GM23338 (cell line): ENCODE data around the gene GAS6. TPM values are rescaled to one million over a fixed set of nuclear protein-coding genes. Genes with fewer than 3 reads are reported as not detected.
A peak's percentile ranks its signal among the peaks of the same experiment; 100 is the strongest.

Experiments used
- ATAC-seq: fragments of 200-7000 bp; cut with Tn5 transposase; 3 replicates; pipeline ENCODE4 v1.9.1; 2020
- DNase-seq: peaks from one replicate; pipeline ENCODE4 v3.0.0-alpha.2; 2015; ENCODE audit warnings: low spot score
- H2AFZ ChIP-seq: fragments of 200-600 bp; sonication (generic); 2 replicates; pipeline ENCODE4 v1.8.0; 2016; ENCODE audit warnings: antibody characterized with exemption, mild to moderate bottlenecking, moderate library complexity
- H3F3A ChIP-seq: fragments of 200-600 bp; sonication (generic); replicated peaks from 2 replicates; pipeline ENCODE4 v1.8.0; 2017; ENCODE audit warnings: antibody characterized with exemption, mixed run types, low read depth
- H3K27ac ChIP-seq: fragments of 200-600 bp; sonication (generic); 2 replicates; pipeline ENCODE4 v1.6.1; 2016; ENCODE audit warnings: low read depth
- H3K27me3 ChIP-seq: fragments of 200-600 bp; sonication (generic); 2 replicates; pipeline ENCODE4 v1.8.0; 2016; ENCODE audit warnings: mild to moderate bottlenecking, mixed run types, moderate library complexity; ENCODE audit not compliant: insufficient read depth
- H3K36me3 ChIP-seq: fragments of 200-600 bp; sonication (generic); 2 replicates; pipeline ENCODE4 v1.8.0; 2016; ENCODE audit warnings: mild to moderate bottlenecking; ENCODE audit not compliant: insufficient read depth
- H3K4me1 ChIP-seq: fragments of 200-600 bp; sonication (generic); 2 replicates; pipeline ENCODE4 v1.8.0; 2016; ENCODE audit warnings: mild to moderate bottlenecking, moderate library complexity; ENCODE audit not compliant: insufficient read depth
- H3K4me2 ChIP-seq: fragments of 200-600 bp; sonication (generic); 2 replicates; pipeline ENCODE4 v1.7.1; 2017; ENCODE audit warnings: mixed run types
- H3K4me3 ChIP-seq: fragments of 200-600 bp; sonication (generic); 2 replicates; pipeline ENCODE4 v1.6.1; 2016; ENCODE audit warnings: mixed run types
- H3K79me2 ChIP-seq: fragments of 200-600 bp; sonication (generic); replicated peaks from 2 replicates; pipeline ENCODE4 v1.8.0; 2017; ENCODE audit warnings: mild to moderate bottlenecking; ENCODE audit not compliant: insufficient read depth
- H3K9me2 ChIP-seq: fragments of 200-600 bp; sonication (generic); 2 replicates; pipeline ENCODE4 v1.8.0; 2017; ENCODE audit not compliant: insufficient read depth
- H4K20me1 ChIP-seq: fragments of 200-600 bp; sonication (generic); replicated peaks from 2 replicates; pipeline ENCODE4 v1.8.0; 2017; ENCODE audit warnings: mild to moderate bottlenecking; ENCODE audit not compliant: insufficient read depth
- H3K27ac Mint-ChIP-seq: 2 replicates; pipeline ENCODE4 v1.8.0; 2020; ENCODE audit warnings: inconsistent platforms, mild to moderate bottlenecking, moderate library complexity, mixed read lengths
- H3K27me3 Mint-ChIP-seq: 3 replicates; pipeline ENCODE4 v1.8.0; 2022; ENCODE audit warnings: low read depth, mild to moderate bottlenecking, moderate library complexity, mixed read lengths, inconsistent platforms; ENCODE audit not compliant: insufficient read depth, poor library complexity
- H3K36me3 Mint-ChIP-seq: 3 replicates; pipeline ENCODE4 v1.8.0; 2021; ENCODE audit warnings: low read depth, mild to moderate bottlenecking, inconsistent platforms, moderate library complexity, mixed read lengths
- H3K4me1 Mint-ChIP-seq: 3 replicates; pipeline ENCODE4 v1.8.0; 2020; ENCODE audit warnings: mild to moderate bottlenecking, inconsistent platforms, mixed read lengths
- H3K4me3 Mint-ChIP-seq: 3 replicates; pipeline ENCODE4 v1.8.0; 2021; ENCODE audit warnings: moderate library complexity, mild to moderate bottlenecking, inconsistent platforms, mixed read lengths
- H3K9me3 Mint-ChIP-seq: 3 replicates; pipeline ENCODE4 v1.8.0; 2020; ENCODE audit warnings: moderate library complexity, mild to moderate bottlenecking, inconsistent platforms, mixed read lengths
- EZH2 ChIP-seq: fragments of 200-600 bp; sonication (generic); IDR thresholded peaks from one replicate; pipeline ENCODE4 v1.8.0; 2017; ENCODE audit warnings: antibody characterized with exemption, mild to moderate bottlenecking, low read depth; ENCODE audit not compliant: unreplicated experiment
- ZNF462 ChIP-seq: fragments of 250-450 bp; sonication (Bioruptor Pico); IDR thresholded peaks from 2 replicates; pipeline ENCODE4 v1.5.0; 2020; ENCODE audit warnings: mild to moderate bottlenecking, moderate library complexity
- polyA plus RNA-seq: library from polyadenylated mRNA; unstranded; fragments of >200 nt; fragmentation: Nextera tagmentation; extraction: Ambion mirVana; gene quantifications from 2 replicates; pipeline ENCODE4 v1.2.1, GENCODE V29; 2016
- total RNA-seq: library from RNA; depleted of rRNA; stranded (reverse); fragments of >200 nt; shearing (Covaris generic); gene quantifications from 2 replicates; pipeline ENCODE4 v1.2.3, GENCODE V29; 2014

The GAS6 gene
- total and polyA plus RNA-seq, 2 experiments from 2014 or later, result 7.9 to 21.2 TPM

GRCh38 chr13:113861433-113862030 is 2.3 kb downstream of the GAS6 start (continued):
- no peak for TF ChIP-seq ZNF462 (CRISPR knock-in tag)
- no peak for TF ChIP-seq EZH2

- peaks cover 34% of the 10 kb centered on the region for H3F3A ChIP-seq
- TF ChIP-seq ZNF462 (CRISPR knock-in tag) (peak; percentile 36; the same call in 1 of the 2 replicates), EZH2 (no peak)
- H3K4me2 ChIP-seq, result peak overlapping the region; percentile 82
- peaks cover 8% of the 10 kb centered on the region; the same call in 1 of the 3 replicates for H3K9me3 Mint-ChIP-seq
- H3K4me1 Mint-ChIP-seq, result peaks cover 64% of the 10 kb centered on the region
- H2AFZ ChIP-seq, result 0 out of 2 replicates have a peak overlapping the region, but pooled peaks have one; percentile 18
- H4K20me1 ChIP-seq, result no peaks in the 10 kb centered on the region
- H3K9me2 ChIP-seq, result no peaks in the 10 kb centered on the region; the same call in 1 of the 2 replicates
- peak overlapping the region; percentile 37; the same call in 1 of the 2 replicates for H3K4me3 ChIP-seq
- H3K27me3 ChIP-seq, result peaks cover 32% of the 10 kb centered on the region
- H3K36me3 ChIP-seq, result no peaks in the 10 kb centered on the region
- H3K4me1 ChIP-seq, result peaks cover 37% of the 10 kb centered on the region
- peak overlapping the region; percentile 98 for H3K27ac Mint-ChIP-seq
- H3K27me3 Mint-ChIP-seq, result peaks cover 46% of the 10 kb centered on the region
- peak overlapping the region; percentile 59 for H3K4me3 Mint-ChIP-seq
- peak overlapping the region; percentile 96 for H3K27ac ChIP-seq
- H3K79me2 ChIP-seq, result peaks cover 25% of the 10 kb centered on the region; the same call in 1 of the 2 replicates
- H3K36me3 Mint-ChIP-seq, result peaks cover 10% of the 10 kb centered on the region
- ATAC-seq (peak; percentile 74), DNase-seq (peak; percentile 87)
These were observed 3.0 kb downstream of the GAS6 start for GRCh38 chr13:113860665-113861432.
